HUDEP-2 (cell line): ENCODE results near the gene KLRD1.
"Not testable (repeated sequence)": the region's sequence is repeated elsewhere in the genome, so short reads cannot be mapped to it uniquely, and the experiment has no call there.

Source experiments
- DNase-seq, 76 experiments: peaks; one replicate each; lab custom pipeline; 2025; ENCODE audit not compliant: unreplicated experiment in 76 of 76; lab: John Stamatoyannopoulos, UW

Gene KLRD1

GRCh38 chr12:10336196-10336595 is 28.5 kb downstream of the KLRD1 start:
- DNase-seq, result not testable (repeated sequence)

GRCh38 chr12:10338470-10338869 is 30.8 kb downstream of the KLRD1 start:
- not testable (repeated sequence) for DNase-seq

- no peak for DNase-seq
These were observed 31.6 kb downstream of the KLRD1 start for GRCh38 chr12:10339053-10339840.

- not testable (repeated sequence) for DNase-seq
These were observed 33.3 kb downstream of the KLRD1 start for GRCh38 chr12:10340946-10341345.

GRCh38 chr12:10341892-10342509 is 34.3 kb downstream of the KLRD1 start:
- no peak for DNase-seq

GRCh38 chr12:10351457-10351856 is 43.8 kb downstream of the KLRD1 start:
- DNase-seq, result not testable (repeated sequence)

- no peak for DNase-seq
These were observed 46.4 kb downstream of the KLRD1 start for GRCh38 chr12:10354071-10354470.

GRCh38 chr12:10354502-10354901 is 46.8 kb downstream of the KLRD1 start:
- DNase-seq, result no peak

GRCh38 chr12:10358131-10358530 is 50.5 kb downstream of the KLRD1 start:
- DNase-seq, result no peak

GRCh38 chr12:10358969-10359368 is 51.3 kb downstream of the KLRD1 start:
- DNase-seq, result no peak

GRCh38 chr12:10361084-10361483 is 53.4 kb downstream of the KLRD1 start:
- no peak for DNase-seq

GRCh38 chr12:10361622-10362021 is 54.0 kb downstream of the KLRD1 start:
- DNase-seq, result no peak

GRCh38 chr12:10362325-10362724 is 54.7 kb downstream of the KLRD1 start:
- no peak for DNase-seq

- no peak for DNase-seq
These were observed 55.4 kb downstream of the KLRD1 start for GRCh38 chr12:10362828-10363657.

- DNase-seq, result no peak
These were observed 55.9 kb downstream of the KLRD1 start for GRCh38 chr12:10363658-10363913.

- peak in 19 of 76 experiments; percentile 1 to 51 (median 18) for DNase-seq
These were observed 56.5 kb downstream of the KLRD1 start for GRCh38 chr12:10363914-10364814.

- DNase-seq, result peak in 67 of 76 experiments; percentile 2 to 62 (median 27)
These were observed 57.3 kb downstream of the KLRD1 start for GRCh38 chr12:10364815-10365622.

- DNase-seq, result peak in 2 of 76 experiments; percentile 1 to 40
These were observed 58.2 kb downstream of the KLRD1 start for GRCh38 chr12:10365696-10366405.

GRCh38 chr12:10366875-10367274 is 59.2 kb downstream of the KLRD1 start:
- DNase-seq, result peak in 1 of 76 experiments; percentile 11
